Ammon's horn (tissue), 1 donor: ENCODE results near the gene CNPY4.

Experiments used
- DNase-seq: peaks from one replicate; pipeline ENCODE4 v3.0.0-alpha.2; 2016; ENCODE audit warnings: low spot score

Gene CNPY4

DNA sequence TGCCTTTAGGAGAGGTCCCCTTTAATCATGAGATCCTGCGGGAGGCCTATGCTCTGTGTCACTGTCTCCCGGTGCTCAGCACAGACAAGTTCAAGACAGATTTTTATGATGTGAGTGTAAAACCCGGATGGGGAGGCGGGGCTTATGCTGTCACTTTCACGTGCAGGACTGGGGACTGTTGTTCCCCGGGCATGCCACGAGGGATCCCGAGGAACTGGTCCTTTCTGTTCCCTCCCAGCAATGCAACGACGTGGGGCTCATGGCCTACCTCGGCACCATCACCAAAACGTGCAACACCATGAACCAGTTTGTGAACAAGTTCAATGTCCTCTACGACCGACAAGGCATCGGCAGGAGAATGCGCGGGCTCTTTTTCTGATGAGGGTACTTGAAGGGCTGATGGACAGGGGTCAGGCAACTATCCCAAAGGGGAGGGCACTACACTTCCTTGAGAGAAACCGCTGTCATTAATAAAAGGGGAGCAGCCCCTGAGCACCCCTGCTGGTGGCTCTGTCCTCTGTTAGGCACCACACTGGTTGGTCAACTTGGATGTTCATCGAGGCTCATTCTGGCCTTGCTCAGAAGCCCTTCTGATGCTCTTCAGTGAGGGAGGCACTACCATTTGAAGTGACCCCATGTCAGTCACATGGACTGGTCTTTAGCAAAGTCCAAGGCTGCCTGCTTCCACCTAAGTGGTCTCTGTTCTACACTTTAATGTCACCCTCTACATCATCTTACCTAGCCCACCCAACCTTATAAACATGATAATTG lies 27.8 kb upstream of the CNPY4 start:
- no peak for DNase-seq

- no peak for DNase-seq
Measured at GRCh38 chr7:100093054-100093453, 26.4 kb upstream of the CNPY4 start.

DNA sequence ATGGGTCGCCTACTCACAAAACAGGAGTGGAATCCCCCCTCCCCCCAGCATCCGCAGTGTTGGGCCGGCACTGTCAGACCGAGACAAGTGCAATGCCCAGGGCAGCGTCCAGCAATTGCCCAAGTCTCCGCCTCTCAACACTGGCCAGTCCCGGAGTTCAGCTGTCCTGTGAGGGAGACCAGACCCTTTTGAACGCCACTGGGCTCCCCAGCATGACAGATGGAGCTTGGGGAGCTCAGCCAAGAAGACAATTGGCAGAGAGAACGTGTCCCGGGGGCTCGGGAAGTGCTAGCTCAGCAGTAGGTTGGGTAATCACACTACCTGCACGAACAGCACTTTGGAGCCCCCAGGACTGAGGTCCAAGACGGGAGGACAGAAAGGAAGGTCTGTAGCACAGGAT lies 25.9 kb upstream of the CNPY4 start:
- no peak for DNase-seq

DNA sequence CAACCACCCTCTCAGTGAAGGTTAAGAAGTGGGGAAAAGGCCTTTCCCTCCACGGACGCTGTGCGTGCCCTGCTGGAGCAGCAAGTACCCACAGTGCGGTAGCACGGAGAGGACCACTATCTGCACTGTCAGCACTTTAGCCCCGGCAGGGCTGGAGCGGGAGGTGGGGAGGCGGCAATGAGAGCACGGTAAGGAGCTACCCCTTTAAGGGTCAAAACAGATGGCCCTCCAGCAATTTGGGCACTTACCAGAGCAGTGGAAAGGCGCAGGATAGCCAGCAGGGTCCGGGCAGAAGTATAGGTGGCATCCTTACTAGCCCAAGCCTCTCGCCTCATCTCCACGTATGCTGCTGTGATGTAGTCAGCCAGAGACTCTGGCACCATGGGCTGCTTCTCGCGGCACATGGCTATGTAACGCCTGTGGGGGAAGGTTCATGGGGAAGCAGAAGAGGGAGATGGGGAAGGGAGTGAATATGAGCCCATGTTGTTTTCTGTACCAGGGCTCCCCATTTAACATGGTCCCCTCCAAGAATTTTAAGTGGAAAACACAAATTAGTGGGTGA lies 25.4 kb upstream of the CNPY4 start:
- DNase-seq = no peak

DNA sequence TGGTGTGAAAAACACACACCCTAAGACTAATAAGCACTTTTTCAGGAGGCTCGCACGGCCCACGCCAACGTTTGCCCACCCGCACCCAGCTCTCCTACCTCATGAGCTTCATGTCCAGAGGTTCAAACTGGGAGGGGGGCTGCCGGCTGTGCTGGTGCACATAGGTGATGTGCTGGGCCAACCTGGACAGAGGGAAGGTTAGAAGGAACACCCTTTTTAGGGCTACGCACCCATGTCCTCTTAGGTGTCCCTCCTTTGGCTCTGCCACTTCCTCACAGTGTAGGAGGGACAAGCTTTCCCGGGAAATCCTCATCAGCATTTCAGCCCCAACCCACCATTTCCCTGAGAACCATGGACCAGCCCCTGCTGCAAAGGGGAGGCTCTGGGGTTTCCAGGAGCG lies 24.1 kb upstream of the CNPY4 start:
- no peak for DNase-seq

DNA sequence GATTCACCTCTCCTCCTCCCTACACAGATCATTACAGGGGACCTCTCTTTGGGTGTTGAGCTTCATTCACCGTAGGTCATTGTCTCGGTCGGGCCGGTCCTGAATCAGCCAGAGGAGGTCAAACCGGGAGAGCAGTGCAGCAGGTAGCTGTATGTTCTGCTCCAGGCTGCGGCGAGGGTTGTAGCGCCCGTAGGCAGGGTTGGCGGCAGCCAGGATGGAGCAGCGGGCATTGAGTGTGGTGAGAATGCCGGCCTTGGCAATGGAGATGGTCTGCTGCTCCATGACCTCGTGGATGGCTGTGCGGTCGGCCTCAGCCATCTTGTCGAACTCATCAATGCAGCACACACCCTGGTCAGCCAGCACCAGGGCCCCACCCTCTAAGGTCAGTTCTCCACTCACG lies 23.7 kb upstream of the CNPY4 start:
- no peak for DNase-seq

DNA sequence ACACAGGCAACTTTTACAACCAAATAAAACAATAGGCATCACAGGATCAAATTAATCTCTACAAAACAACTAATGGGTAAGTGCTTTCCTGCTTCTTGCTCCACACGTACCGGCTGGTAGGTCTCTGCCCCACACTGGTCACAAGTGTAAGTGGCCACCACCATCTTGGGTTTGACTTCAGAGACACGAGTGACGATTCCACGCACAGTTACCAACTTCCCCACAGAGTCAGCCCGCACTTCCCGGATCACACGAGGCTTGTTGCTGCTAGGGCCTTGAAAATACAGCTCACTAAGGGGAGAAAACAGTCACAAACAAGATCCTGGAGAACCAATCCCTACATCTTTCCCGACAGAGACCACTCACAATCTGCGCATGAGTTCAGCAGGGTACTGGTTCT lies 20.5 kb upstream of the CNPY4 start:
- no peak for DNase-seq

GRCh38 chr7:100099452-100099851 lies 20.0 kb upstream of the CNPY4 start:
- DNase-seq = no peak

- peak; percentile 93 for DNase-seq
Measured at GRCh38 chr7:100100420-100101015, 18.9 kb upstream of the CNPY4 start.

GRCh38 chr7:100101016-100101862 lies 18.2 kb upstream of the CNPY4 start, which contains the start of the genes AP4M1 and MCM7:
AP4M1 (plus strand) TSS chr7:100101643; CDS start chr7:100101715, 72 bp downstream.
MCM7 (minus strand) TSS chr7:100101397; CDS start chr7:100101294, 103 bp downstream.
- DNase-seq = peak; percentile 99

GRCh38 chr7:100102950-100103840 lies 16.2 kb upstream of the CNPY4 start:
- no peak for DNase-seq

DNA sequence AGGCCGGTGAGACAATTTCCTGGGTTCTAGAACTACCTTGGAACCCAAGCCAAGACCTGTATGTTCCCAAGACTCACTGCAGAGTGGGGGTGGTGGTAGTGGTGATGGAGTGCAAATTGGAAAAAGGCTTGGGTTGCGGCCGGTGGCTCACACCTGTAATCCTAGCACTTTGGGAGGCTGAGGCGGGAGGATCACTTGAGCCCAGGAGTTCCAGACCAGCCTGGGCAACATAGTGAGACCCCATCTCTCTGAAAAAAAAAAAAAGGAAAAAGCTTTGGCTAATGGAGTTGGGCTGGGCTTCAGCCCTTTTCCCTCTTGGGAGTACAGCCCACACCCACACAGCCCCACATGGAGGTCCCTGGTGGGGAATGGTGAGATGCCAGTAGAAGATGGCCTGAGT lies 13.9 kb upstream of the CNPY4 start:
- no peak for DNase-seq

DNA sequence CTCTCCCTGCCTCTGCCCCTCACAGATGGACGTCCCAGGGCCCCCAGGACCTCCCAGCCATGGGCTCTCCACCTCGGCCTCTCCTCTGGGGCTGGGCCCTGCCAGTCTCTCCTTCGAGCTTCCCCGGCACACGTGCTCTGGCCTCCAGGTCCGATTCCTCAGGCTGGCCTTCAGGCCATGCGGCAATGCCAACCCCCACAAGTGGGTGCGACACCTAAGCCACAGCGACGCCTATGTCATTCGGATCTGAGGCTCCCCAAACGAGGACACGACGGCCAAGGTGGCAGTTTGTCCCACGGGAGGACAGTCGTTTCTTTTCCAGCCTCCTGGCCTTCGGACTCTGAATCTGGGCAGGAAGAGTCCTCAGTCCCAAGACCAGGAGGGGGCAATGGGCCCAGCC lies 12.8 kb upstream of the CNPY4 start:
- no peak for DNase-seq

DNA sequence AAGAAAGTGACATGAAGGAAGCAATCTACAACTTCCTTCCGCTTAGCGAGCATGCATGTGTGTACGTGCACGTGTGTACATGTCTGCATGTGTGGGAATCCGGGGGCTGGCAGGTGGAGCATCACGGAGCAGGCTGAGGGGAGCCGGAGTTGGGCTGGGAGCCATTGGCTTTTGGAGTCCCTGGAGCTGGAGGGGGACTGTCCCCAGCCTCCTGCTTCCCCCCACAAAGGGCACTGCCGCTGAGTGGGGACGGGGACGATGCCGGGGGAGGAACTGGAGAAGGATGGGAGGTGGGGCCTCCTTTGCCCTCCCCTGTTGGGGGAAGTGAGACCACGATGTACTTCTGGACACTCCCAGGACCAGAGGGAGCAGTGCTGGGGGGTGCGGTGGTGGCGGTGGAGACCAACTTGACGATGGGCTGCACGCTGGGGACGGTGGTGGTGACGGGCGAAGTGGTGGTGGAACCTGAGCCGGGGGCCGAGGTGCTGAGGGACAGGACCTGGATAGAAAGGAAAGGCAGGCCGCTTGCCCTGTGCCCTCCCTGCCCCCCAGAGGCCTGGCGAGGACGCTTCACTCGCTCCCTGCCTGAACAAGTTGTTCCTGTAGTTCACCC lies 12.2 kb upstream of the CNPY4 start:
- no peak for DNase-seq

DNA sequence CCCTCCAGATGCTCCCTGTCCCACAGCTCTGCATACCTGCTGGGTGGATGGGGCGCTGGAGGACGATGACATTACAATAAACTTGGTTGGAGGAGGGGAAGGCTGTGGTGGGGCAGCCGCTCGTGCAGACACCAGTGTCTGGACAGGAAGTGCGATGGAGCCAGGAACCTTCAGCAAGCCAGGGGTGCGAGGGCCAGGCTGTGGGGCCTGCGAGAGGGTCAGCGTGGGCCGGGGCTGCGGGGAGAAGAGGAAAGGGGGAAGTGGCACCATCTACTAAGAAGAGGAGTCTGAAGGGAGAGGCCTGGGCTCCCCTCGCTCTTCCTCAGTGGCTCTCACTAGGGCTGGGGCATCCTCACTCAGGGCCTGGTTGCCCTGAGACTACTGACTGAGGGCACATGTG lies 11.5 kb upstream of the CNPY4 start:
- DNase-seq = no peak

- no peak for DNase-seq
Measured at GRCh38 chr7:100109521-100110163, 9.8 kb upstream of the CNPY4 start.

DNA sequence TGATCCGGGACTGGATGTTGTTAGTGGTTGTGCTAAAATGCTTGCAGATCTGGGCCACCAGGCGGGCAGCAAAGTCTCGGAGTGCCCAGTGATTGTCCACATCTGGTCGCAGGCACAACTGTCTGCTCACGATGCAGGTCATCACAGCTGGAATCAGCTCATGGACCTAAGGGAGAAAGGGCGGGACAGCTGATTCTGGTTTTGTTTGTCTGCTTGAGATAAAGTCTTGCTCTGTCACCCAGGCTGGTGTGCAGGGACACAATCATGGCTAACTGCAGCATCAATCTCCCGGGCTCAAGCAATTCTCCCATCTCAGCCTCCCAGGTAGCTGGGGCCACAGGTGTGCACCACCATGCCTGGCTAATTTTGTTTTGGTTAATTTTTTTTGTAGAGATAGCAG lies 8.3 kb upstream of the CNPY4 start:
- DNase-seq = no peak

DNA sequence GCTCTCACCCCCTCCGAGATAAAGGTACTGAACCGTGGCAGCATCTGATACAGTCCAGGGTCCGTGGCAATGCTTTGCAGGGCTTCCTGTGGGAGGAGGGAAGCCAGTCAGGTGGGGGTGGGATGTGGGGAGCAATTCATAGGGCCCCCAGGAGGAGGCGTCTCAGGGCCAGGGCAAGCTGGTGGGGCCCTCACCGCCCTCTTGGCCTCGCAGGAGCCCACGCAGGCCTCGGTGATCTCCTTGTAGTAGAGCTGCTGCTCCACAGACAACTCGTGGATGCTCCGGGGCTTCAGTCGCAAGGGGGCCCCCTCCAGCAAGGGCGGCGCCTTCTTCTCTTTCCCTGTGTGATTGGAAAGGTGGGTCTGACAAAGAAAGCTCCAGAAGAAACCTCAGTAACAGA lies 7.5 kb upstream of the CNPY4 start:
- no peak for DNase-seq

DNA sequence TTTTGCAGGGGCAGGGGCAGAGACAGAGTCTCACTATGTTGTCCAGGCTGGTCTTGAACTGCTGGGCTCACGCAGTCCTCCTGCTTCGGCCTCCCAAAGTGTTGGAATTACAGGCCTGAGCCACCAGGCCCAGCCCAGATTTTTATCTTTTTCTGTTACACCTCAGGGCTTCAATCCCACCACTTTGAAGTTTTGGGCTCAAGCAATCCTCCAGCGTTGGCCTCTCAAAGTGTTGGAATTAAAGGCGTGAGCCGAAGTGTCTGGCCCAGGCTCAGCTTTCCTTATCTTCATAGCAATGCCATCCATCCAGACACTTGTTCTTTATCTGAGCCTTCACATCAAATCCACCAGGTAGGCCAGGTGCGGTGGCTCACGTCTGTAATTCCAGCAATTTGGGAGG lies 4.4 kb upstream of the CNPY4 start:
- no peak for DNase-seq

GRCh38 chr7:100118388-100119071 lies 904 bp upstream of the CNPY4 start:
- DNase-seq = no peak
